HEK293 (cell line): ENCODE measurements around the gene LCE1D.

Source experiments
- CTCF ChIP-seq: fragments of 450-650 bp; formaldehyde crosslinking; IDR thresholded peaks from 2 replicates; pipeline ENCODE4 v1.5.1; 2016; ENCODE audit warnings: missing biosample characterization, missing genetic modification characterization
- PRDM10 ChIP-seq: fragments of 450-650 bp; formaldehyde crosslinking; IDR thresholded peaks from 2 replicates; pipeline ENCODE4 v1.5.1; 2016; ENCODE audit warnings: missing biosample characterization, missing genetic modification characterization
- RBAK ChIP-seq: fragments of 450-650 bp; formaldehyde crosslinking; IDR thresholded peaks from 2 replicates; pipeline ENCODE4 v1.5.1; 2016; ENCODE audit warnings: missing biosample characterization, missing genetic modification characterization
- REST ChIP-seq: fragments of 450-650 bp; formaldehyde crosslinking; IDR thresholded peaks from 2 replicates; pipeline ENCODE4 v1.5.1; 2016; ENCODE audit warnings: missing biosample characterization, missing genetic modification characterization
- YY1 ChIP-seq: fragments of 450-650 bp; formaldehyde crosslinking; IDR thresholded peaks from 2 replicates; pipeline ENCODE4 v1.5.1; 2018; ENCODE audit warnings: missing biosample characterization, missing genetic modification characterization
- ZBTB1 ChIP-seq: fragments of 450-650 bp; formaldehyde crosslinking; IDR thresholded peaks from 2 replicates; pipeline ENCODE4 v1.5.1; 2016; ENCODE audit warnings: missing biosample characterization, missing genetic modification characterization
- ZBTB44 ChIP-seq: fragments of 450-650 bp; IDR thresholded peaks from 2 replicates; pipeline ENCODE4 v1.5.1; 2018; ENCODE audit warnings: missing biosample characterization, mild to moderate bottlenecking, missing genetic modification characterization
- ZBTB48 ChIP-seq: fragments of 450-650 bp; formaldehyde crosslinking; IDR thresholded peaks from 2 replicates; pipeline ENCODE4 v1.5.1; 2016; ENCODE audit warnings: missing biosample characterization, missing genetic modification characterization
- ZBTB49 ChIP-seq: fragments of 450-650 bp; formaldehyde crosslinking; IDR thresholded peaks from 2 replicates; pipeline ENCODE4 v1.5.1; 2016; ENCODE audit warnings: missing biosample characterization, missing genetic modification characterization, low read depth
- ZNF184 ChIP-seq: fragments of 450-650 bp; IDR thresholded peaks from 2 replicates; pipeline ENCODE4 v1.5.1; 2018; ENCODE audit warnings: missing biosample characterization, mild to moderate bottlenecking, missing genetic modification characterization
- ZNF292 ChIP-seq: fragments of 450-650 bp; formaldehyde crosslinking; IDR thresholded peaks from 2 replicates; pipeline ENCODE4 v1.5.1; 2016; ENCODE audit warnings: low read depth, missing biosample characterization, missing genetic modification characterization, borderline replicate concordance
- ZNF362 ChIP-seq: fragments of 450-650 bp; formaldehyde crosslinking; IDR thresholded peaks from 2 replicates; pipeline ENCODE4 v1.5.1; 2016; ENCODE audit warnings: missing biosample characterization, missing genetic modification characterization
- ZNF837 ChIP-seq: fragments of 450-650 bp; formaldehyde crosslinking; IDR thresholded peaks from 2 replicates; pipeline ENCODE4 v1.5.1; 2016; ENCODE audit warnings: missing biosample characterization, missing genetic modification characterization

- TF ChIP-seq ZNF837 (tag by site-specific recombination): no peak
- no peak for TF ChIP-seq CTCF (tag by site-specific recombination)
- no peak for TF ChIP-seq ZBTB44
- TF ChIP-seq ZBTB49 (tag by site-specific recombination): no peak
- no peak for TF ChIP-seq PRDM10
- no peak for TF ChIP-seq ZBTB1 (tag by site-specific recombination)
- TF ChIP-seq RBAK (tag by site-specific recombination): no peak
- TF ChIP-seq ZBTB48: no peak
- TF ChIP-seq ZNF362 (tag by site-specific recombination): no peak
- TF ChIP-seq ZNF292 (tag by site-specific recombination): no peak
- no peak for TF ChIP-seq YY1 (tag by site-specific recombination)
- TF ChIP-seq REST: no peak
- no peak for TF ChIP-seq ZNF184 (tag by site-specific recombination)
These were observed 39.6 kb upstream of the LCE1D start for GRCh38 chr1:152756872-152757271.
